T1000 (cell line): Measurements from ENCODE around the gene IGSF21.

Source experiments
- DNase-seq: peaks from one replicate; lab custom pipeline; 2025; ENCODE audit warnings: mixed read lengths; lab: John Stamatoyannopoulos, UW

The IGSF21 gene

DNA sequence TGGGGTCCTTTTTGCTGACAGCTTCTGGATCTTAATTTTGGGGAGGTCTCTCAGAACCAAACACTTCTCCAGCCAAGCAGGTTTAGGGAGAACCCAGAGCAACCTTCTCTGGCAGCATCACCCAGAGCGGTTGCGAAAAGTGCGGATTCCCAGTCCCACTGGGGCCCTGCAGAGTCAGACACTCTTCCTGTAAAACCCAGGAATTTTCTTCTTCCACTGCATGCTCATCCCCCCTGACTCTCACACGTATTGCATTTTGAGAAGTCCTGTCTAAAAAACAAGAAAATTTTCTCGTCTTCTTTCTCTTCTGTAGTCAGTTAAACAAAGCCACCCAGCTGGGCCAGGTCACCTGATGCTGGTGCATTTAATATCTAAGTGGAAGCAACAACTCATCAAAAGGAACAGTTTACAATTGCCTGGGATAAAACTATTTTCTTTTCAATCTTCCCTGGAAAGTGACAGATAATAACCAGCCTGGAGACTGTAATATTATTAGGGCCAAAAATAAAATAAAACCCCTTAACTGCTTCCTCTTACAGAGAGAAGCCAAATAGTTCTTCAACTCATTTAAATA, 156.0 kb downstream of the IGSF21 start:
- DNase-seq, result no peak

DNA sequence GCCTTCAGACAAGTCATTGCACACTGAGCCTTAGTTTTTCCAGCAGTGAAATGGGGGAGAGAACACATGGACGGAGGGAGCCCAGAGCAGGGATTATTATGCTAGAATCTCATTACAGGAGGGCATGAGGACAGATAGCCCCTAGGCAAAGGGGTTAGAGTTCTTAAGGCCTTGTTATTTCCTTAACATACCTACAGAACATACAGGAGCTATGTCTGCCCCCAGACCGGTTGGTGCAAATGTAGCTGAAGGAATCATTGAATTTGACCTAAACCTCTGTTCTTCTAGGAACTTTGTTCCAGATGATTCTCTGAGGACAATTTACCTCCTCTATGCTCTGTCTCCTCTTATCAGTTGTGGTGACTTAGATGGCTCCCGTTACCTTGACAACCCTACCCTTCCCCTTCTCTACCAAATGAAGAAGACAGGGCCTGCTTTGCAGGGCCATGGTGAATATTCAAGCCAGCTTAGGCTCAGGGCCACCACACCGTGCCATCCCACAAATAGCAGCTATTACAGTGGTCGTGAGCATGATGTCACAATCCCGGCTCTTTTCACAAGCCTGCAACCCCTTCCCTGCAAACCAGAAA, 156.9 kb downstream of the IGSF21 start:
- DNase-seq, result no peak

DNA sequence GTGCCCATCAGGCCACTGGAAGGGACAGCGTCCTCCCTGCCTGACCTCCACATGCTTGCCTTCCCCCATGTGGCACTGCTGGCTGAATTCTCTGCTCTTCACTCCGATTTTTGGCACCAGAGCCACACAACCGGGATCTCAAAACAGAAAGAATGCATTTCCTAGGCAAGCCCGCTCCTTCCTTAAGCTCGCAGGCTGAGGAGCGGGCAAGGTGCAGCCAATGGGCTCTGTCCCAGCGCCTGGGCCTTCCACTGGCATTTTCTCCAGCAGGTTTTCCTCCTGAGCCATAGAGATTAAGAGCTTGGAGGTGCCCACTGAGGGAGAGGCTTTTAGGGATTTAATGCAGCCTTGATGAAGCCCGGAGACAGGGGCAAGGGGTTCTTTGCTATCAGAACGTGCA, 158.0 kb downstream of the IGSF21 start:
- no peak for DNase-seq

DNA sequence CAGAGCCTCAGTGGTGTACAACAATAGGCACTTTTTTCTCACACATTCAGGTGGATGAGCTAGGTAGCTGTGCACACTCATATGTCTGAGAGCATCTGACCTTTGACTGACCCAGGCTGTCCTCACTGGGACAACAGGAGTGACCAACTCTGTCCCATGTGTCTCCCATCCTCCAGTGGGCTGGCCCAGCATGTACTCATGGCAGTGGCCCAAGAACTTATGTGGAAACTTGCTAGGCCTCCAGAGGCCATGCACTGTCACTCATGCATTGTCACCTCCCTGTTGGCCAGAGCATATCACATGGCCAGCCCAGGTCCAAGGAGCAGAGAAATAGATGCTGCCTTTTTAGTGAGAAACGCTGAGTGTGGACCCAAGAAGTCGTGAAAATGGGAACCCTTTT, 158.8 kb downstream of the IGSF21 start:
- DNase-seq, result no peak

DNA sequence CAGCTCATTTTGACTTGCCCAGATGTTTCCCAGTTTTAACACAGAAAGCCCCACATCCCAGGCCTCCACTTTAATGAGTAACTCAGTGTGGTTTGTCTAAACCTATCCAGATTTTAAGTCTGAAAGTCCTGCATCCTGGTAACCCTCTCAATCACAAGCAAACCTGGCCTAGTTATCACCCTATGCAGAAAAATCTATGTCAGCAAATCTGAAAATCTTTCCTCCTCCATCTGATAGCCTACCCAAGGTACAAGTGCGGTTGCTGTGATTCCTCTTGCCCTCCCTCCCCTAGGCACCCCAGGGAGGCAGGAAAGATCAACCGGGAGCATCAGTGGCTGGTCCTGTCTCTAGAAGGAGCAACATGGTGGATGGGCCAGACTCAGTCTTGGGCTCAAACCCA, 163.7 kb downstream of the IGSF21 start:
- no peak for DNase-seq

DNA sequence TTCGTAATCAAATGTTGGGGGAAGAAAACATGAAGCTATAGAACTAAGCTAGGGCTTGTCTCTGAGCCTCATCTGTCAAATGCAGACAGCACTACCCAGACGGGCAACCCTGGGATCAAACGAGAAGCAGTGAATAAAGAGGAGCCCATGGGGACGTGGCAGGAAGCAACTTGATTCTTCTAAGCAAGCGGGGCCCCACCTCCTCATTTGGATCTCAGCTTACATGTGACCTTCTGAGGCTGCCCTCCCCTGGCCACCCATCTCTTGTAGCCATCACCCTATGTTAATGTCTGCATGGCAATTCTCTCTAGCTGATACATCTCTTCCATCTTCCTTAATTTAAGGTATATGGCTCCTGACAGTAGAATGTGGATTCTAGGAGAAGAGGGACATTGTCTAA, 171.3 kb downstream of the IGSF21 start:
- DNase-seq, result no peak

DNA sequence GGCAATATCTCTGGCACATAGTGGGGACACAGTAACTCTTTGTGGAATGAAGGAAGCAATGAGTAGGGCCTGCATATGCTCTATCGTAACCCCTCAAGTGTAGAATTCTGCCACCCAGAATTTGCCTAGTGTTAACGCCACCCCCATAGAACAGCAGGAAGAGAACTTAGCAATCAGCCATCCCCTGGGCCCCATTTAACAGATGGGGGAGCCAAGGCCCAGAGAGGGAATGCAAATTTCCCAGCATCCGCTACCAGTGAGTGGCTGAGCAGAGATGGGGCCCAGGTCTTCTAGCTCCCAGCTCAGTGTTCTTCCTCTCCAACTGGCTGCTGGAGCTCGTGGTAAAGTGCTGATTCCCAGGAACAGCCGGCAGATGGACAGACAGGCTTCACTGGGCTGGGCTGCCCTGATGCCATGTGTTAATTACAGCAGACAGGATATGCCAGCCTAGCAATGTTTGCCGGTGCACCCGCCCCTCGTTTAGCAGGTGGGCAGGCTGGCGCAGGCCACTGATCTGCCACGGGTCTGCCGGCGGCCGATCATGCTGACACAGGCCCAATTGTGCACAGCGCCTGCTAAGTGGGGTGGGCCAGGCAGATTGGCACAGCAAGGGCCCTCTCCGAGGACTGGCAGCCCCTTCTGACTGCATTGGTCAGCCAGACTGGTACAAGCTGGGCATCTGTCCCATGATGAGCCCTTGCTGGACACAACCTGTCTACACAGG, 171.9 kb downstream of the IGSF21 start:
- no peak for DNase-seq

DNA sequence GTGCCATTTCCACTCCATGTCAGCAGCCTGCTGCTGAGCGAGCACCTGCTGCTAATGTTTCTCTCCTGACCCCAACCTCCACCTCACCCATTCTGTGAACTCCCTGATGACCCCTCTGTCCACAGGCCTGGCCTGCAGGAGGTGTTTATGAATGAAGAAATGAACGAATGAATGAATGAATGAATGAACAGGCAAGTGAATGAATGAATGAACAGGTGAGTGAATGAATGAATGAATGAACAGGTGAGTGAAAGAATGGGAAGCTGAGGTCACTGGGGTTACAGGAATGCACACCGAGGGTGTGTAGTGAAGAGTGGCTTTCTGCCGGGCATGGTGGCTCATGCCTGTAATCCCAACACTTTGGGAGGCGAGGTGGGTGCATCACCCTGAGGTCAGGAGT, 173.4 kb downstream of the IGSF21 start:
- DNase-seq, result no peak

DNA sequence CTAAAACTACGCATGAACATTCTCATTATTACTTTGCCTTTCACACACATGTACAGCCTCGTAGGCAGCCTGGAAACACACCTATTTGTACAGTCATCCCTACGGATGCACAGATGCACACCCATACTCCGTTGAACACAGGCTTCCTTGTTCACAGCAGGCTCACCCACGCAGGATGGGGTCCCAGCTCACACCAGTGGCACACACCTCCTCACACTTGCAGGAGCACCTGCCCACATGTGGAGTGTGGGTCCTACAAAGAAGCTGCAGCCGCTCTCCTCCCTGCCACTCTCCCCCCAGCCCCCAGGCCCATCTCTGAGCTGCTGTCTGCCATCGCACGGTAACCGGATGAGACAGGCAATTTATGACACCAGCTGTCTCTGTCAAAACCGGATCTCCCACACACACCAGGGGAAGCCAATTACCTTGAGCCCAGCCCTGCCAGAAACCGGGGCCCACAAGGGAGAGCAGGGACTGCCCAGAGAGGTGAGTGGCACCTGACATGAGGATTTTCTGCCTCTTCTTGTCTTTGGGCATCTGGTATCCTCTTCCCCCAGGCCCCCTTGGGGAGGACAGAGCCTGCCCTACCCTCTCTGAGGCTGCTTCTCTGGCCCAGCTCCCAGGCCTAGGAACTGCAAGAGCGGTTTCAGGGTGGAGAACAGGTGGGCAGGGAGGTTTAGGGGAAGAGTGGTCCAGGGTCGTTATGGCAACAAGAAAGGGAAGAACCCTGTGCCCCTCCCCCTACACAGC, 175.4 kb downstream of the IGSF21 start:
- DNase-seq, result no peak

DNA sequence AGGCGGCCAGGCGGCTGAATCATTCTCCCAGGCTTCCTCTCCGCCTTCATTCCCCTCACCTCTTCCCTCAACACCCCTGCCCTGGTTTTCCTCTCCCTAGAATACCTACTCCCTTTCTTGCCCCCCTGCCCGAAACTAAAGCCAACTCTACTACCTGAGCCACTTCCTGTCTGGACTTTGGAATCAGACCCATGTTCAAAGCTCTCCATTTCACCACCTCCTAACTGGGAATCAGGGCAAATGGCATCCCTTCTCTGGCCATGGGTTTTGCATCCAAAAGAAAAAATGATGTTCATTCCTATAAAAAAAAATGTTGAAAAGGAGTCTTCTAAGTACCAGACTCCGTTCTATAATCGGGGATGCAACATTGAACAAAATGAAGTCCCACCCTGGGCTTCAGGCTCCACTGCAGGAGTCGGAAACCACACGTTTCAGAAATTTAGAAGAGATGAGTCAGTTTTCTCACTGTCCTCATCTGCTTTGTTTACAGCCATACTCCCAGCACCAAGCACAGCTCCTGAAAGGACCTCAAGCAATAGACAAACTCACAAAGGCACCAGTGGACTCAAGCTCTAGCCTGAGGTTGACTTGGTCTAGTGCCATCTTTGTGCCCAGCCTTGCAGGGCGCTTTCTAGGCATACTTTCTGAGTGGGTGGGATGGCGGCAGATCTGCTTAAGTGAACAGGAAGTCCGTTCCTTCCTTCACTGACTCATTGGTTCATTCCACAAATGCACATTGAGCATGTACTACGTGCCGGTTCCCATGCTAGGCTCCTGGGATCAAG, 176.2 kb downstream of the IGSF21 start:
- DNase-seq, result no peak

DNA sequence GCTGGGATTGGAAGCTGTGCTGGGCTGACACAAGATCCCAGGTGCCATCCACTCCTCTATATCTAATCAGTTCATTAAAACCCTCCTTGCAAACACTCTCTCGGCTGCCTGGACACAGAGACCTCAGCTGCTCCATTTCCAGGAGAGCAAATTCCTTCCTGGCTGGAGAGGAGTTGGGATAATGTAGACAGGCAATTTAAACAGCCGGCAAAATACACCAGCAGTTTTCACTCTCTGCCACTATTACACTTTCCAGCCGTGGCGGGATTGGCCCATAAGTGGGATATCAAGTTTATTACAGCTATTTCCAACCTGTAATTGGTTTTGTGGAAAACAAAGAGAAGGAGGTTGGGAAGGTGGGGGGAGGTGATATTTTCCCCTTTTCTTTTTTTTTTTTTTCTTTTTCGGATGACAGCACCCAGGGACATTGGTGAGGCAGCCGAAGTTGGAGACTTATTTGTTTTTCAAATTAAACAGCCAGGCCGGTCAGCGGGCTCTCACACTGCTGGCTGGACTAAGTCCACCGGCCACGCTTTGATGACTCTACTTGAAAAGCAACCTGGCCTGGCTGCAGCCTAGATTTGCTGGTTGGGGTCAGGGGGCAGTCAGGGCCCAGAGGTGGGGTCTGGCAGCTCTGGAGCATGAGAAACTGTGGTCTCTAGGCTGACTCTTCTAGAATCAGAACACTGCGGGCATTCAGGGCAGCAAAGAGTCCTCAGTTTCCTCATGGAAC, 177.4 kb downstream of the IGSF21 start:
- DNase-seq, result no peak

DNA sequence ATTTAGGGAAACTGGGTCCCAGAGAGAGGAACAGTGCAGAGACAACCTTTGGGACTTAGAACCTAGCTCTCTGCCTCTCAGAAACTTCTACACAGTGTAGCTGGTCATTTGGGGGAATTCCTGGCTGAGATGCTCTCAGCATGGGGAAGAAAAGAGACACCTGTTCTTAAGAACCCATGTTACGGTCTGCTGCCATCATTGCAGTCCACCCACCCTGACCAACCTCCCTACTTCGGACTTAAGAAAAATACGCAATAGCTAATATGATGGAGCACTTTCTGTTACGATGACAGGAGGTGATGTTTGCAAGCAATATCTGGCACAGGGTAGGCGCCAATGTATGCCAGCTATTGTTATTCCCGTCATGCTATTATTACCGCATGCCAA, 177.9 kb downstream of the IGSF21 start:
- no peak for DNase-seq

DNA sequence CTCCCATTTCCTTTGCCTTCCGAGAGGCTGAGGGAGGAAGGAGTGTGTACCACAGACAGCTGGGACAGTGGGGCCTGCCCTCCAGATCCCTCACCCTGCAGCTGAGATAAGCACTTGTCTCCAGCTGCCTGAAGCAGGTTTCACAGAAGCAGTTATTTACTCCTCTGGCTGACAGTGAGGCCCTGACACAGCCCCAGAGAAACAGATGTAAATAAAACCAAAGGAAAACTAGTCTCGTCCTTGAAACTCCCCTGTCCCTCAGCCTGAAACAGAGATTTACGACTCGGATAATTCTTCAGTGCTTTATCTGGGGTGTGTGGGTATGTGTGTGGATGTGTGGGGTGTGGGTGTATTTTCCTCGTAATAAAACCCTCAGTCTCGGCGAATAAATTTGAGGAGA, 181.1 kb downstream of the IGSF21 start:
- no peak for DNase-seq

DNA sequence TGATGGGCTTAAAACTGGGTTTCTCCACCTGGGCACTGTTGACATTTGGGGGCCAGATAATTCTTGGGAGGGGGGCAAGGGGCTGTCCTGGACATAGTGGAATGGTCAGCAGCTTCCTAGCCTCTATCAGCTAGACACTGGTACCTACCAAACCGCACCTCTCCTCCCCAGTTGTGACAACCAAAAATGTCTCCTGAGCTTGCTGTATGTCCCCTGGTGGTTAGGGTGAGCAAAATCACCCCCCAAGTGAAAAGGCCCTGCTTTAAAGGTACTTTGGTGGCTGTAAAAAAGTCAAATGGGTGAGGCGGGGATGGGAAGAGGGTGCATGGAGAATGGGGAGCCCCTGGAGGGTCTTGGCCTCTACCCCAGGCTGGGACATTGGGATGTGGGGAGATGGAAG, 182.0 kb downstream of the IGSF21 start:
- no peak for DNase-seq

DNA sequence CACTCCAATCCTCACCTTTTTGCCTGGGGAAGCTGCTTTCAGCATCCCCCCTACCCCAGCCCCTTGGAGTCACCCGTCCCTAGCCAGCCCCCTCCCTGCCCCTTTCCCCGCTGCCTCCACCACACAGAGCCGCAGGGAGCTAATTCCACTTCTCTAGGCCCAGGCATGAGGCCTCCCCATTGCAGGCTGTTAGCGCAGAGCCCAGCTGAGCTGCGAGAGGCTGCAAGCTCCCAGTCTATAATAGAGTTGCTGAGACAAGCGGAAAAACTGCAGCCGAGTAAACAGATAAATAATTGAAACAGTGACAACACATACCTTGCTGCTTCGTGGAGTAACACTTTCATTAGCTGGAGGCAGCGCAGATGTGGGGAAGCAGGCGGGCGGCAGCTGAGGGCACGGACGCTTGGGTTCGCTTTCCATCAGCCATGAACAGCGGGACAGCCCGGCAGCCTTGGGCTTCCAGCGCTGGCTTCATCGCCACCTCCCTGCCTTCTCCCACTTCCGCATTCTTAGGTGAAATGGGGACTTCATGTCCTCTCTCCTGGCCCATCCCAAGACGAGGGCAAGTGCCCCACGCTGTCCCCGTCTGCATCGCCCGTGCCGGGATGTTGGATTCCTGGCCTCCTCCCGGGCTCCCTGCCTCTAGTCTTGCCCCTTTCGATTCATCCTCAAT, 183.3 kb downstream of the IGSF21 start:
- DNase-seq, result no peak

DNA sequence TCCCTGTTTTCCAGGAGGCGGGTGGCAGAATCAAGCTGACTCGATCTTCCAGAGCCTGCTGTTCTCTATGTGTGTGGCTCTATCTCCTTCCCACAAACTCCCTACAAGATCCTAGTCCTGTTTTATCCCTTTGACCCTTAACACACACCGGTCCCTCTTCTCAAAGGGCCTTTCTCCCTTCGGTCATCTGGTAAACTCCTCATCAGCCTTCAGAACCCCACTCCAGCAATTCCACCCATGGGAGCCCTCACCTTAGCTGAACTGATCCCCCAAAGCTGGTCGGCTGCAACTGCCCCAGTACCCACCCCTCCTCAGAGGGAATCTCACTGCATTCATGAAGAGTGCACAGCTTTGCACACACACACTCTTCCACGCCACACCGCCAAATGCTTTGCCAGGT, 184.9 kb downstream of the IGSF21 start:
- DNase-seq, result no peak

DNA sequence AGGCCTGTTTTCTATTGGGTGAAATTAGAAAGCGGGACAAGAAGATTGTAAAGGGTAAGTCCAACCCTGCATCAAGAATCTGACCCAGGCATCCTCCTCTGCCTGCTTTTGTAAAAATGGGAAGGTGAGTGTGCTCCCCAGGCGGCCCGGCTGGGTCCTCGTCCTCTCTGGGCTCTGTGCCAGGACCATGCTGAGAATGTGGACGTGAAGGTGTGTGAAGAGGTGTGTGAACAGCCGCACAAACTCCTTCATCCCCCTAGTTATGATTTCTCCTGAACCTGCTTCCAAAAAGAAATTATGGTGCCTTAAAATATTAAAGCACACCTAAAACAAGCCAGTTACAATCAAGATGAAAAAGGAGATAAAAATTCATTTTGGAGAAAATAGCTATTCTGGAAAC, 185.7 kb downstream of the IGSF21 start:
- no peak for DNase-seq

DNA sequence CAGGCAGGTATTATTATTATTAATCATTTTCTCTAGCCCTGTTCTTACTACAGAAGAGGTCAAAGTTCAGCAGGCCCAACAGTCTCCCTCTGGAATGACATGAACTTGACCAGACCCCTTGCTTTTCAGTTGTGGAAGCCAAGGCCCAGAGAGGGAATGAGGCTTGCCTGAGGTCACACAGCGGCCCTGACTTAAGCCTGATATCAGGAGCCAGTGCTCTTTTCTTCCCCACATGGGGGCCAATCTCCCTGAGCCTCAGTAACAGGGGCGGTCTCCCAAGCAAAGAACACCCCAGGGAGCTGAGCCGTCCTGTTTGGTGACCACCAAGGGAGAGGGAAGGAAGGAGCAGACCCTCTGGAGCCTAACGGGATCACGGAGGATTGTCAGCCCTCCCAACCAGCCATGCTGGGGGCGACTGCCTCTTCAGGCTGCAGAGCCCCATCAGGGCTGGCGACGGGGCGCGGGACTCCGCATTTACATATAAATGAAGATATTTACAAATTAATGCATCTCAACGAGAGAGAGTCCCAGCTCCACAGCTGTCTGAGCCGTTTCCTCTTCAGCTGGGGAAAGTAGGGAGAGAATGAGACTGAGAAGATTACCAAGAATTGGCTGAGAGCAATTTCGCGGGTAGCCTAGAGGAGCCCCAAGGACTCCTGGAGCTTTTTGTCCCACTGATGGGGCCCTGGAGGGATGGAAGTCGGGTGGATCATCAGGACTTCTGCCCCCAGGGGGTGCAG, 187.0 kb downstream of the IGSF21 start:
- no peak for DNase-seq

DNA sequence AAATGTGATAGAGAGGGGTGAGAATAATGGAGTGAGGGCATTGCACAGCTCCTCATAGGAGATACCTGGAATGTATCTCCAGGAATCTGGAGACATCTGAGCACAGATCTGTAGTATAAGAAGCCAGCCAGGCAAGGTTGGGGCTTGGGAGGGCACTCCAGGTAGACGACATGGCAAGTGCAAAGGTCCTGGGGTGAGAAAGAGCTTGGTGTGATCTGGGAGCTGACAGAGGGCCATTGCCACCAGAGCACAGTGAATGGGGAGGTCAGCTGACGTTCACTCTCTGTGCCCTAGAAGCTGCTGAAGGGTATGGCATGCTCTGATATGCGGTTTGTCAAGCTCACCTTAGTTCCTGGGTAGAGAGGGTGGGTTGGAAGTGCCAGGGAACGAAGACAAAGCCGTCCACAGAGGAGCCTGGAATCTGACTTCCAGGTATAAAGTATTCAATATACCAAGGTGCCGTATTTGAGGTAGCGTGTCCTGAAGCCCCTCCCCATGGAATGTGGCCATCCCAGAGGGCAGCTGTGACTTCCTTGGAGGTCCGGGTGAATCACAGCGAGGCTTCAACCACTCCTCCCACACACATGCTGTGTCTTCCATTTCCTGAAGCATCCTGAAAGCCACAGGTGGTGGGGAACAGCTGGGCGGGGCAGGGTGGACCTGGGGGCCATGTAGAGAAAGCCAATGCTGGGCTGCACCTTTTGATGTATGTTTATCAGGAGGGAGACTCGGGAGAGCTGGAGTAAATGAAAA, 190.5 kb downstream of the IGSF21 start:
- DNase-seq, result no peak
